ENCODE data around the gene SRRM1.
"Not testable (repeated sequence)": the region's sequence is repeated elsewhere in the genome, so short reads cannot be mapped to it uniquely, and the experiment has no call there.

SRRM1 gene

DNA sequence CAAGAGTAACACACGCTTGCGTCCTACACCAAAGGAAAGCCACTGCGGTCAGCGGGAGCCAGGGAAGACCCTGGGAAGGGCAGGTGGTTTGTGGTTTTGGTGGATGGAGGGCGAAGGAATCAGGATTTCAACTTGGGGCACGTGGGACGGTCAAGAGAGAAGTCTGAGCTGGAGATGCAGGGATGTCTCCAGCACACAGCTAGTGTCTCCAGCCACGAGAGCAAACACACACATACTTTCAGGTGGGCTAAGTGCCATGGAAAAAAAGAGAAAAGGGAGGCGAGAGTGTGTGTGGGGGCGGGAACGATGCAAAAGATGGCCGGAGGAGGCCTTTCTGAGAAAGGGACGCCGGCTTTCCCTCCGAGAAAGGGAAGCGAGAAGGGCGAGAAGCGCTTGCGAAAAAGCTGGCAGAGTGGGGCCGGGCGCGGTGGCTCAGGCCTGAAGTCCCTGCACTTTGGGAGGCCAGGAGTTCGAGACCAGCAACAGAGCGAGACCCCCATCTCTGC is 1.4 kb upstream of the SRRM1 start:
- in situ Hi-C loops (cut with MboI; ENCODE audit: low sequenced_read_pairs) = no loop called here

DNA sequence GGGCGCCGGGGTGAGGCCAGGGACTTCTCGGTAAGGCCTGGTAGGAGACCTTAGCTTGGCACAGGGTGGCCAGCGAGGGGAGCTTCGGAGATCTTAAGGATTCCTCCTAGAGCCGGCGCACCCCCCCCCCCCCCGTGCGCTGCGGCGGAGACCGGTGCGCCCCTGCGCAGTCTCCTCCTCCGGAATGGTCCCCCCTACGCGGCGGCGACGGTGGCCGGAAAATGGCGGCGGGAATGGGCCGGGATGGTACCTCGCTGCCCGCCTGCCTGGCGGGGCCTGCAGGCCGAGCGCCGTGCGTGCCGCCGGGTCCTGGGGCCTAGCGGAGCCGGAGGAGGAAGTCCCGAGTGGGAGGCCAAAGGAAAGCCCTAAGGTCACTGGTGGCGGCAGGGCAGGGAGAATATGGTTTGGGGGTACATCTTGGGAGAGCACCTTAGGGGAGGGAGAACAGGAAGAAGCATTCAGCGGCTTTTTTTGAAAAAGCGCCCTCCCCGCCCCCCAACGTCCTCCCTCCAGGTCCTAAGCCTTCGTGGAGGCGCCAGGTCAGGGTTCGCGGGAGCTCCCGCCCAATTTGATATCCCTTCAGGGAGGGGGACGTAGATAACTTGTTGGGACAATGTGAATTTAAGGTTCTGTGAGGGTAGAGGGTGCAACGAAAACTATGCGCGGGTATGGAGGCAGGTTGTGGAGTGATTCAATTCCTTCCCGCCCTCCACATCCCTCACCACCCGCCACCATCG is 429 bp downstream of the SRRM1 start:
- in situ Hi-C loops (cut with MboI; ENCODE audit: low sequenced_read_pairs) = no loop called here

DNA sequence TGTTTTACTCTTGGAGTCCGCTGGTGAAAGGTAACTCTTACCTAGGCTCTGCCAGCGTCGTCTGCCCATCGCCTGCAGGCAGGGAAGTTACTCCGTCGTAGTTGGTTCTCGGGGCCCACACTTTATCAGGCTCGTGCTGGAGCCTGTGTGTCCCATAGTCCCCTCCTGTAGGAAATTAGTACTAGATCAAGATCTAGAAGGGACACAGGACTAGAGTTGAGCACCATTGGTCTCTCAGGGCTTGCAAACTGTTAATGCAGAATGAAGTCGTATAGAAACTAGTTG is 940 bp downstream of the SRRM1 start:
- in situ Hi-C loops (cut with MboI; ENCODE audit: low sequenced_read_pairs) = no loop called here

DNA sequence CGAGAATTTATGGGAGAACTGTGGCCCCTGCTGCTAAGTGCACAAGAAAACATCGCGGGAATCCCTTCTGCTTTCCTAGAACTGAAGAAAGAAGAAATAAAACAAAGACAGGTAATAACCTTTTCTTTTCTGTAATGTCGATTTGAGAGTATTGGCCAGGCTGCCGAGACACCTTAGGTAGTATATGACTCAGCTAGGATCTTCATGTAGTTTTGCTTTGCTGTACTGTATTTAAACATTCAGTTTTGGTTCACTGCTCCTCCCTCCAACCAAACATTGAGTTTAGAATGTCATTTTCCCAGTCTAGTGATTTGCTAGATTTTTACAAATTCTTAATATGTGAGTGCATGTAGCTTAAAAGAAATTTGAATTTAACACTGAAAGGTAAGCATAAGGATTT is 5.8 kb downstream of the SRRM1 start:
- in situ Hi-C loops (cut with MboI; ENCODE audit: low sequenced_read_pairs) = no loop called here

DNA sequence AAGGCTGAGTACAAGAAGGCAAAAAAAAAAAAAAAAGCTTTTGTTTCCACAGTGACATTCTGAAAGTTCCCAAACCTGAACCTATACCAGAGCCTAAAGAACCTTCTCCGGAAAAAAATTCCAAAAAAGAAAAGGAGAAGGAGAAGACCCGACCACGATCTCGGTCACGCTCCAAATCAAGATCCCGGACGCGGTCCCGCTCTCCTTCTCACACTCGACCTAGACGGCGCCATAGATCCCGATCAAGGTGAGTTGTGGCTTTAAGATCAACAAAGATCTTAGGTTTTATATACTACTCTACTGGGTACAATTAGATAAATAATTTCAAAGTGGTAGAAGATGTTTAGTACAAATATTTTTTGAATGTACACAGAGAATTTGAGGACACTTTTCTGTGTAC is 9.3 kb downstream of the SRRM1 start:
- in situ Hi-C loops (cut with MboI; ENCODE audit: low sequenced_read_pairs) = no loop called here

DNA sequence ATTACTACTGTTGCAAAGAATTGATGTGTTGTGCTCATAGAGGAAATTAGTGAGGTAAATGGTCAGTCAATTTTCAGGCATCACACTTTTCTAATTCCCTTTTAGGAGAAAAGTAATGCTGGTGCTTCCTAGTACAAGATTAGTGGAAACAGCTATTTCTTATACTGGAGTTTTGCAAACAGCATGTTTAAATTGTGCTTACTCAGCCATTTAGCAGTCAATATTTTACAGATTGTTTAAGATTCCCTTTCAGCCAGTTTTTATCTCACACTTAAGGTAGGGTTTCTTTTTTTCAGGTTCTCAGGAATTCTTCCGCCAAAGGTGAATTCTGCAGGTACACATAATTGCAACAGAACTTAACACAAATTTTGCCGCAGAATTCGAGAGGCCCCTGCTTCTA is 10.9 kb downstream of the SRRM1 start:
- in situ Hi-C loops (cut with MboI; ENCODE audit: low sequenced_read_pairs) = no loop called here

DNA sequence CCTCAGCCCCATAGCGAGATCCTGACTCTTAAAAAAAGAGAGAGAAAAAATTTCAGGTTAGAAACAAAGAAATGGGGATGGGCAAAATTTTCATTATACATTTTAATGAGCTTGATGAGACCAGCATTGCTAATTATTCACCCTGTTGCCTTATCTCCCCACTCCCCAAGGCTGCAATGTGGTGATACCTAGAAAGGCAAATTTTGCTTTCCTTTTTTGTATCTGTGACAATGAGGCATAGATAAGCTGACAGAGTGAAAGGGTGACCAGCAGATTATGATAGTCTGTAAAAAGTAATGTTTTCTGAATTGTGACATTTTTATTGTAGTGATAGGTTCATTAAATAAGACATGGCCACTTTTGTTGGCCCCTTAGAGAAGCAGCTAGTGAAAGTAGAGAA is 12.9 kb downstream of the SRRM1 start:
- in situ Hi-C loops (cut with MboI; ENCODE audit: low sequenced_read_pairs) = no loop called here

DNA sequence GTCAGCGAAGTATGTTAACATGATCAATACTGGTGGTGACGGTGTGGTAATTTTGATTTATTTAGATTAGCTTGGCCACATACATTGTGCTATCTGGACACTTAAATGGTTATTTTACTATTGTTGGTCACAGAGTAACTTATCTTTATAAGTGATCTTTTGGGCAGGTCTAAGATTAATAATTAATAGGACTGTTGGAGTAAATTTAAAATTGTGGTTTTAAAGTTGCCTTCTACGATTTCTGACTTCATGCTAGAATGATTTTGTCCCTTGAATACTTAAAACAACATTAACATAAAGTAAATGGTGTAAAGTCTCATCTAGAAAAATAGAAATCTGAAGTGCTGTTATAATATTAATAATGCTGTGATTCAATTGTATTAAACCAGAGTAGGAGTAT is 14.7 kb downstream of the SRRM1 start:
- in situ Hi-C loops (cut with MboI; ENCODE audit: low sequenced_read_pairs) = no loop called here

DNA sequence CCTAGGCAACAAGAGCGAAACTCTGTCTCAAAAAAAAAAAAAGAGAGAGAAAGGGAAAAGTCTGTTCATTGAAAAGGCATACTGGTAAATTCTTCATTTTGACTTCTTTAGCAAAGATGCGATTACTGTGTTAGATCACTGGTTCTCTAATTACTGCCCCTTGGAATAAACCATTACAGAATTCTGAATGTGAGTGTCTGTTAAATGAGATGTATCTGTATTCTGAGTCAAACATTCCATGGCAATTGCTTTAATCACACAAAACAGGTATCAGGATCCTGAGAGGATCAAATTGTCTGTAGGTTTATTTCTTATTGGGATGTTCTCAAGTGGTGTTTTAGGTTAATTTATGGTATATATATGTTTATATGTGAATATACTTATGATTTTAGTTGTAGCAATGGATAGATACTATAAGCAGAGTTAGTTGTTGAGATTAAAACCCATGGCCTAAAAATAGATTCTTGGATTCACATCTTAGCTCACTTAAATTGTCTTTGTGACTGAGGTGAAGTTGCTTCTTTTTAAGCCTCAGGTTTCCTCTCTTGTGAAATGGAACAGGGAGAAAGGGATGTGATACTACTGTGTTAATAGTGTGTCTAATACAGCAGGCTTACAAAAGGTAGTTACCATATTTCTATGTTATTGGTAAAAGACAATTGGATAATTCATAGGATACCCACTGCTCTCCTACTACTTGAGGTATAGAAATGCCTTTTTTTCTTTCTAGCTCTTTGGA is 16.2 kb downstream of the SRRM1 start:
- in situ Hi-C loops (cut with MboI; ENCODE audit: low sequenced_read_pairs) = no loop called here

DNA sequence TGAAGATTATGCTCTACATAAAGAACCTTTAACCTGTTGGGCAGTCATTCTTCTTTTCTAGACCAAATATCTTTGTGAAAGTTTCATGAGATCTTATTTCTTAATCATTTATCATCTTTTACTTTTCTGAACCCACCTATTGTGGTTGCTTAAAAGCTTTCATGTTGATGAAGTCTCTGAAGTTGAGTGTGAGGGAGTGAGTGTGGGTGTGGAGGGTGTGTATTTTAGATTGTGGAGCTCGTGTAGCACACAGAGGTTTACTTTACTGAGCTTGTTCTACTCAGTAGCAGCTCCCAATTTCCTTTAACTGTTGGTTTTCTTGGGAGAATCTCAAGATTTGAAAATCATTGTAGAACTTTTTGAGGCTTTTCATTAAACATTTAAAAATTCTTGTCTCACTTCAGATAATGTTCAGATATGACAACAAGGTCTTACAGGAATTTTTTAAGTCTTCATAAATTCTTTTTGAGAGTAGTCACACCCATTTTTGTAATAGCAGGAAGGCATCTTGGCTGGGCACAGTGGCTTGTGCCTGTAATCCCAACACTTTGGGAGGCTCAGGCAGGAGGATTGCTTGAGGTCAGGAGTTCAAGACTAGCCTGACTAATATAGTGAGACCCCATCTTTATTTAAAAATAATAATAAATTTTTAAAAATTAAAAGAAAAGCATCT is 17.0 kb downstream of the SRRM1 start:
- in situ Hi-C loops (cut with MboI; ENCODE audit: low sequenced_read_pairs) = no loop called here

DNA sequence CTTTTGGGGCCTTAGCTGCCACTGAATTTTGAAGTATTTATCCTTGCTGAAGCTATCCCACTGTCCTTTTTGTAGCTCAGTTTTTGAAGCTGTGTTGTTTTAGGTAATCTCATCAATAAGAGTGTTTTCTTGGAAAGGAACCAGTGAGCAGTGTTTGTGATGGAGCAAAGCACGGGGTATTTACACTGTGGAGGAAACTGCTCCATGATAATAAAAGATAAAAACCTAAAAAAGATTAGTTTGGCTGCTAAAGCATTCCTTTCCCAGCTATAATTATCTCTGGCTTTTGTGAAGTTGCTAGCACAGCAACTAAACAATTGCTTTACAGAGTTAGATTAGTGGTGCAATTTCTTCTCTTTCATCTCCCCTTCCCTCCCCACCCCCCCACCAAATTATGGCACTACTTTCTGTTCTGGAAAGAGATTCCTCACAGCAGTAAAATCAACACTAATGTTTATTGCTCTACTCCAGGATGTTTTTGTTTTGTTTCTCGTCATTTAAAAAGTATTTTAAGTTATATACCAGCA is 21.5 kb downstream of the SRRM1 start:
- in situ Hi-C loops (cut with MboI; ENCODE audit: low sequenced_read_pairs) = no loop called here

DNA sequence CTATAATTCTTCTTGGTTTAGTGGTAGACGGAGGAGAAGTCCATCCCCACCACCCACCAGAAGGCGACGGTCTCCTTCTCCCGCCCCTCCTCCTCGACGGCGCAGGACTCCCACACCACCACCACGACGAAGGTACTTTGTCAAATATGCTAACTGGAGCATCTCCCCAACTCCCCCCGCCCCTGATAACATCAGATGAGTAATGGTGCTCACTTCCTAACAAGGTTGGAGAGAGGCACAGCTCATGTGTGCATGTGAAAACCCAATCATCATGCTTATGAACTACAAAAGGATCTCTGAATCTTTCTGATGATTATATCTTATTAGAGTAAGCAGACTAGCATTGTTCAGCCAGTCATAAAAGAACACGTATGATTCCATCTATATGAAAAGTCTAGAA is 23.7 kb downstream of the SRRM1 start:
- in situ Hi-C loops (cut with MboI; ENCODE audit: low sequenced_read_pairs) = no loop called here

DNA sequence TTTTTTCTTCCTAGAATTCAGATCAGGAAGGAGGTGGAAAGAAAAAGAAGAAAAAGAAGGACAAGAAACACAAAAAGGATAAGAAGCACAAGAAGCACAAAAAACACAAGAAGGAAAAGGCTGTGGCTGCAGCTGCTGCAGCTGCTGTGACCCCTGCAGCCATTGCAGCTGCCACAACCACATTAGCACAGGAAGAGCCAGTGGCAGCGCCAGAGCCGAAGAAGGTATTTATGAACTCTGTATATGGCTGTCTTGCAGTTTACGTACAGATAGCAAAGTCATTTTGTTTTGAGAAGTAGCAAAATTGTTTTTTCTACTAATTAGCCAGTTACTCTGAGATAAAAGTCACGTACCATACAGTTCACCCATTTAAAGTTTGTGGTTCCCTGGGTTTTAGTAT is 28.3 kb downstream of the SRRM1 start:
- in situ Hi-C loops (cut with MboI; ENCODE audit: low sequenced_read_pairs) = not testable (repeated sequence)

DNA sequence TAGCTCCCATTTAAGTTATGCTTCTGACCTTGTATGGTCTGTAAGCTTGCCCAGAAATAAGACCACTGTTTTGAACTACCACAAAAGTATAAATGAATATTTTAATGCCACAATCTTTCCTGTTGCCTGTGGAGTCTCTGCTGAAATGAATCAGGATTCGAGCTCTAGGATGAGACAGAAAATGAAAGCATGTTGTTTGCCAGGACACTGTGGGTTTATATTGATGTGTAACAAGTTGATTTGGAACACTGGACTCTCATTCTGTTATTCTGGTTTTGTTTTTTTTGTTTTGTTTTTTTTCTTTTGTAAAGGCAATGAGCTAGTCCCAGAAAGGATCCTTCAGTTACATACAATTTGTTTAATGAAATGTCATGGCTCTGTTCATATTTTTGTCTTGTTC is 29.6 kb downstream of the SRRM1 start:
- in situ Hi-C loops (cut with MboI; ENCODE audit: low sequenced_read_pairs) = not testable (repeated sequence)

DNA sequence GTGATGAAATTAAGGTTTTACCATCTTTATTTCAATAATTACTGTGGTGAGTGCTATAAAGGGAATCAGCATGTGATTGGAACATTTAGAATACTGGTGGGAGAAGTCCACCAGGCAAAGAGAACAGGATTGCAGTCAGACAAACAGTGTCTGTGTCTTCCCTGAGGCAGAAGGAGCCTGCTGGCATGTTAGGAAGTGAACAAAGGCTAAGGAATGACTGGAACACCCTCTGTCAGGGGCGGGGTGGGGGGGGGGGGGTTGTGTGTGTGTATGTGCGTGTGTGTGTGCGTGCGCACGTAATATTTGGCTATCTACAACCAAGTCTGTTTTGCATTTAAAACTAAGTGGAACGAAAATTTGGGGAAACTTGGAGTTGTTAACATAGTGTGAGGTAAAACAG is 30.2 kb downstream of the SRRM1 start:
- in situ Hi-C loops (cut with MboI; ENCODE audit: low sequenced_read_pairs) = no loop called here

DNA sequence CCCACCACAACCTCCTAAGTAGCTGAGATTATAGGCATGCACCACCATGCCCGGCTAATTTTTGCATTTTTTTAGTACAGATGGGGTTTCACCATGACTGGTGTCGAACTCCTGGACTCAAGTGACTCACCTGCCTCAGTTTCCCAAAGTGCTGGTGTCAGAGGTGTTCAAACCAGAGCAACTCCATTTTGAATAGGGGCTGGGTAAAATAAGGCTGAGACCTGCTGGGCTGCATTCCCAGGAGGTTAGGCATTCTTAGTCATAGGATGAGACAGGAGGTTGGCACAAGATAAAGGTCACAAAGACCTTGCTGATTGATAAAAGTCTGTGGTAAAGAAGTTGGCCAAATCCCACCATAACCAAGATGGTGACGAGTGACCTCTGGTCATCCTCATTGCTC is 35.3 kb downstream of the SRRM1 start:
- in situ Hi-C loops (cut with MboI; ENCODE audit: low sequenced_read_pairs) = loop anchor here (25.0 kb wide), 1 partner anchor 534 kb away; no protein-coding TSS in a partner anchor

DNA sequence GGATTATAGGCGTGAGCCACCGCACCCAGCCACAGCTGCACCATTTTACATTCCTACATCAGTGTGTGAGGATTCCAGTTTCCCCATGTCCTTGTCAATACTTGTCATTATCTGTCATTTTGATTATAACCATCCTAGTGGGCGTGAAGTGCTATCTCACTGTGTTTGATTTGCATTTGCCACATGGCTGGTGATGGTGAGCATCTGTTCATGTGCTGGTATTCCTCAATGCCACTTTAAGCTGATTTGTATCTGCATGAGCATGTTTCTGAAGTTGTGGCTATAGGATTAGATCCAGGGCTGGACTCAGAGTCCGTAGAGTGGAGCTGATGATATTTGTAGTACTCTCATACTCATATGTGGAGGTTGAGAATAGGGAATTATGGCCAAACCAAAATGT is 36.6 kb downstream of the SRRM1 start:
- in situ Hi-C loops (cut with MboI; ENCODE audit: low sequenced_read_pairs) = loop anchor here (25.0 kb wide), 1 partner anchor 533 kb away; no protein-coding TSS in a partner anchor

DNA sequence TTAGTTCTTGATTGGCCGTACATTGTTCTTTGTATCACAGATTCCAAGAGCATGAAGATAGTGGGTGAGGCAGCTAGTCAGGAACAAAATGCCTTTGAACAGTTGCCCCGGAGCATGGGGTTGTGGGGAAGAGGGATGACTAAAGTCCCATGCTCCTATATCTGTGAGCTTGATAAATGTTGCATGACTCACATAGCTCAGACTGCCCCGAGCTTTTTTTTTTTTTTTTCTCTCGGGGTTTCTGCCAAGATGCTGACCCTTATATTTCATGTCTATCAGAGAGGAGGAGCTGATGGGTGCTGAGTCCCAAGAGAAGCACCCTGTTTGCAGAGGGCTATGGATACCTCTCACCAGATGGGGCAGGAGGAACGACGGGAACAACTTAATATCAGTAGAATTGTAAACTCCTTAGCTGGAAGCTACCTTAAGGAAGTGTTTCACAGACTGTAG is 40.6 kb downstream of the SRRM1 start:
- in situ Hi-C loops (cut with MboI; ENCODE audit: low sequenced_read_pairs) = loop anchor here (25.0 kb wide), 1 partner anchor 529 kb away; no protein-coding TSS in a partner anchor

DNA sequence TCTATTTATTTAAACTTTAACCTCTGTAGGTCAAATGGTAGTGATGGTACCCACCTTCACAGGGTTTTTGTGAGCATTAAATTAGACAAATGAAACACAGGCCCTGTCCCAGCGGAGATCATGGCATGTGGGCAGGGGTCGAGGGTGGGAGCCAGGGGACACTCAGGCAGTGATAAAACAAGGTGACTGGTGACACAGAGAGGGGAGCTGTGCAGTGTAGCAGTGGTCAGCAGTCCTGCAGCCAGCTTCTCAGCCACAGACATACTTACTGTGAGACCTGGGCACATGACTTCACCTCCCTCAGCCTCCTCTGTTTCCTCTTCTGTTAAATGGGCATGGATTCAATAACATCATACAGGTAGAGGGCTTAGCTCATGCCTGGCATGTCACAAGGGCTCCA is 44.9 kb downstream of the SRRM1 start:
- in situ Hi-C loops (cut with MboI; ENCODE audit: low sequenced_read_pairs) = loop anchor here (5.0 to 25.0 kb wide), 2 partner anchors 149 to 524 kb away; no protein-coding TSS in a partner anchor

DNA sequence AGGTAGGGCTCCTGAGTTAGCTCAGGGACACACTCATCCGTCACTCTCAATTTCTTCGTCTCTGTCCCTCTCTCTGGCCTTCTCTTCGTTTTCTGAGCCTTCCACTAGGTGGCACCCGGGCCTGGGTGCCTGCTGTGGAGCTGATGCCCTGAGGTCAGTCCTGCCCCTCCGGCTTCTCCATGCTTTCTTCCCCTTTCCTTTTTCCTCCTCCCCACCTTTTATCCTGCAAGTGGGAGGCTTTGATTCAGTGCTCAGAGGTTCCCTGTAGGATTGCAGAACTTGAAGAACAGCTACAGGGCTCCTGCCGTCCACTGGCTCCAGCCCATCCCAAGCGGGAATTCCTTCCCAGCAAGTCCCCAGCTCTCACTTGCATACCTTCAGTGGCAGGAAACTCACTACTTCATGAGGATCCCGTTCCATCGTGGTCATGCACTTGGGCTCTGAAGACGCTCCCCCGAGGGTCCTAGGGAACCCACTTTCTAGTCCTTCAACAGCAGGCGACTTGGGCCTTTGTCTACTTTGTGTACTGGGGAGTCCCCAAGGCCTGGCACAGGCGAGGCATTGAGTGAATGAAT is 45.6 kb downstream of the SRRM1 start:
- in situ Hi-C loops (cut with MboI; ENCODE audit: low sequenced_read_pairs) = loop anchor here (5.0 to 25.0 kb wide), 2 partner anchors 149 to 524 kb away; no protein-coding TSS in a partner anchor

DNA sequence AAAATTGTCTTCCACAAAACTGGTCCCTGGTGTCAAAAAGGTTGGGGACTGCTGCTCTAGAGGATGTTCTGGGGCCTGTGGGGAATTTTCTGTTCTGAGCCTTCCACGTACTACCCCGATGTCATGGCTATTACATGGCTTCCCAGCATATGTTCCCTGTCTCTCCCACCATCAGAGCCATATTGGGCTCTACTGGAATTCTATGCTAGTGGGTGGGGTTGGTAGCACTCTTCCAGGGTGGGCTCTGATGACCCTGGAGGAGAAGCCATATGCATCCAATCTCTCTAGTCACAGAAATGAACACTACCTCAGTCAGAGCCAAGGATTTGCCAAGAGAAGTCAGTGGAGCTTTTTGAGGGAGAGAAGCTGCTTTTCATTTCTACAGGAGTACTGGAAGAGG is 47.9 kb downstream of the SRRM1 start:
- in situ Hi-C loops (cut with MboI; ENCODE audit: low sequenced_read_pairs) = loop anchor here (25.0 kb wide), 1 partner anchor 521 kb away; no protein-coding TSS in a partner anchor
